Measurements from ENCODE around the gene DCAF7.

The DCAF7 gene

DNA sequence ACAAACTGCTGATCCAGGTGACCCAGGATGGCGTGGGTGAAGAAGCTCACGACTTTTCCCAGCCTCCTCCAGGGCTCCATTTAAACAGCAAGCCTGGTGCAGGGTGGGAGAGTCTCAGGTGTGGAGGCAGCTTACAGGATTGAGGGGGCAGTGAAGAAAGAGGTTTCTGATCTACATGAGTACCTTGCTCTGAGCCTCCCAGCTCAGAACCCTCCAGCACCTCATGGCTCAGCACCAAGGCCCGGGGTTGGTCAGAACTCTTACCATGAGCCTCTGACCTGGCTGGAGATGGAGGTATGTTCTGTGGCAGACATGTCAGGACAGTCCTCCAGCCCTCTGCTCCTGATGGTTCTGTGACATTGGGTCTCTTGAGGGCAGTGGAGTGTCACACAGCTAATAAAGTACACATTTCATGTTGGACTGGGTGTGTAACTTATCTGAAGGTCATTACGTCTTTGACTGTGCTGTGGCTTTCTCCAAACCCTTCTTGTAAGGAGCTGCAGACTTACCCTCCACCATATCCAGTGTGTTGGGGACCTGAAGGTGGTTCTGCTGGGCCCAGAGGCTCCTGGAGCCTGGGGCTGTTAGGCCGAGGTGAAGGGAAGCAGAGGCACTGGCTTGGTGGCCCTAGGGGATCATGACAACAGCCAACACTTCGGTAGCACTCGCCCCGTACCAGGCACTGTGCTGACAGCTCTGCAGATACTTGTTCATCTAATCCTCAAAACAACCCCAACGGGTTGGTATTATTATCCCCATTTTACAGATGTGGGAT lies 3.8 kb upstream of the DCAF7 start:
- DNase-seq, result no peak

DNA sequence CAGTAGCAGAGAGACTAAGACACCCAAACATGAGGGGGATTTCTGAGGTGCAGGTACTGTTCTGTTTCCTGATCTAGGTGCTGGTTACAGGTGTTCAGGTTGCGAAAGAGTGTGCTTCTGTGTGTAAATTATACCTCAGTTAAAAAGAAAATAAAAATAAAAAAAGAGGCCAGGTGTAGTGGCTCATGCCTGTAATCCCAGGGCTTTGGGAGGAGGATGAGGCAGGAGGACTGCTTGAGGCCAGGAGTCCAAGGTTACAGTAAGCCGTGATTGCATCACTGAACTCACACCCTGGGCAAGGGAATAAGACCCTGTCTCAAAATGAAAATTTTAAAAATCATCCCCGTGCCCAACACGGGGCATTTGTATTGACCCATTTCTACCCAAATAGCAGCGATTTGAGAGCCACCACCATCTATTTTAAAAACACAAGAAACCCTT lies 3.2 kb upstream of the DCAF7 start:
- no peak for DNase-seq

DNA sequence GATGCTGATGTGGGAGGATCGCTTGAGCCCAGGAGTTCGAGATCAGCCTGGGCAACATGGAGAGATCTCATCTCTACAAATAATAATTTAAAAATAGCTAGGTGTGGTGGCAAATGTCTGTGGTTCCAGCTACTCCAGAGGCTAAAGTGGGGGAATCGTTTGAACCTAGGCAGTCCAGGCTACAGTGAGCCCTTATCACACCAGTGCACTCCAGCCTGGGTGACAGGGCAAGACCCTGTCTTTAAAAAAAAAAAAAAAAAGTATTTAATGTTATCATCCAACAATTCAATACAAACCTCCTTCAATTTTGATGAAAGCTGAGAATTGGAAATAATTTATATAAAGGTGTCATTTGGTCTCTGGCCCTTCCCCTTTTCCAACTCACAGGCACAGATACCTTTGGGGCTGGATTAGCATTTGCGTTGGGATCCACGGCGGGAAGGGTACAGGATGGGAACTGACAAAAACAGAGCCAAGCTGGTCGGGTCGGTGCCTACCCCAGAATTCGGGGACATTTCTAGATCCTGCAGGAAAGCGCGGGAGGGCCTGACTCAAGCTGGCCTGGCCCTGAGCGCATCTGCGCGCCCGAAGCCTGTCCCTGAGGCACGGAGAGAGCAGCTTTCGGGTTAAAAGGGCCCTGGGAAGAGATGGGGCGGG lies 860 bp upstream of the DCAF7 start:
- no peak for DNase-seq

DNA sequence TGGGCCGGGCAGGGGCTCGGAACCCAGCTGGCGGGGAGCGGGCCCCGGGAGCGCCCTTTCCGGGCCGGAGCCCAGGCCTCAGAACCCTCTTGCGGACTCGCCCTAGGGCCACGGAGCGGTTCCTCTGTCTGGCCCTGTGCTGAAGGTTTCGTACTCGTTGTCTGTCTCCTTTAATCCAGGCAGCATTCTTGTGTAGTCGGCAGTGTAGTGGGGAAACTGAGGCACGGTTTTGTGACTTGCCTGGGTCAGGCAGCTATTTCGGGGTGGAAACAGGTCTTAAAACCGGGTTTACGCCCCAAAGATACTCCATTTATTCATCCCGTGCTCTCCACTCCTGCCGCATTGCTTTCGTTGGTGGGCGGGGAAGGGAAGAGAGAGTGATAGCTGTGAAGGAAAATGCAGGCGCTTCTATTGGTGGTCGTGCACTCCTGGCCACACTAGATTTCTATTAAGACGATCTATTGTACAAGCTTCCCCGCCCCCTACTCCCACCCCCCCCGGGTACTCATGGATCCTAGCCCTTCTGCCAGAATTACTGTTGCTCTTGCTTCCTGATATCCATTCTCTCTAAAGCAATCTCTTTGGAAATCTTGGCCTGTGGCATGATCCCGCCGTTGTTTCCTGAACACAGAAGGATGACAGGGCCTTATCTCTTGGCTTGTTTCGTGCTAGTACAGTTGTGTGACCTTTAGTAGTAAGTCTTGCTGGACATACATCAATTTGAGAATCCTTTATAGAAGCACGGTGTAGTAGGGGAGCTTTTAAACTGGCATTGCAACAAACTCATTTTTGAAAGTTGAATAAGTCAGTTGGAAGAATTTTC lies 751 bp downstream of the DCAF7 start:
- DNase-seq, result peak; percentile 71

DNA sequence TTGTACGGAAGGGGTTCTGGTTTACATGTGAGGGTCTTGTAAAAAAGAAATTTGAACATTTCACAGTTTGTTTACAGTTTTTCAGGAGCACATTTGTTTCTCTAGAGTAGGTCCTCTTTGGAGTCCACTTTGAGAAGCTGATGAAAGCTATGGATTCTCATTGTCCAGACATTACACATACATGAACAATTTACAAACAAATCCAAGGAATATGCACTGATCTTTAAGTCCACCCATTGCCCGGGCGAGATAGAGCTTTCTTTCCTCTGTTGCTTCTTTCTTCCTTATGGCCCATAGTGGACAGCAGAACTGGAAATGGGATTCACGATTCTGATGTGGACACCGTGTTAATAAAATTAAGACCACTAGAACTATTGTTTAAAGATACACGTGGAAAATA lies 1.9 kb downstream of the DCAF7 start:
- no peak for DNase-seq

DNA sequence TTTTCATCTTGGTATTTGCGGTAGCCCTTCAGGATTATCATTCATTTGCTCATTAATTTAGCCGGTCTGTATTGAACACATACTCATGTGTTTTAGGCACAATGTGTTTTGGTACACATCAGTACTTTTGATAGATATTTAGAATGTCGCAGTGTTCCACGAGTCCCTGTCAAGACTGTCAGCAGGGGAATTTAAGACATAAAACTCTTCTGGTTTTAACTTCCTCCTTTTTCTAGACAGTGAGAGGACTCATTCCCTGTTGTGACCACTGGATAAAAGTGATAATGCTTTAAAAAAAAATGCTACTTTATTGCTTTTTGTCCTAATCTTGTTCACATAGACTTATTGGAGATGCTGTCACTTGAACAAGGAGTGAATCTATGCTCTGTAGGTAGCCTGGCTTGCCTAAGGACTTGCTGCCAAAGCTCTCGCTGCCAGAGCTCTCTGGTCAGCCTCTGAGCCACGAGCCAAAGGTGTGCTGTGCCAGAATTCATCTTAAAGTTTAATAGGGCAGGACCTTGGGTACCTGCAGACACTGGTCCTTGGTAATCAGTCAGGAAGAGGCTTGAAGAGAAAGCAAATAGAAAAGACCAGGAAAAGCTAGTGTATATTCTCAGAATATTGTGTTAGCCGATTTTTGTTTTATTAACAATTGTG lies 5.4 kb downstream of the DCAF7 start:
- DNase-seq, result no peak

DNA sequence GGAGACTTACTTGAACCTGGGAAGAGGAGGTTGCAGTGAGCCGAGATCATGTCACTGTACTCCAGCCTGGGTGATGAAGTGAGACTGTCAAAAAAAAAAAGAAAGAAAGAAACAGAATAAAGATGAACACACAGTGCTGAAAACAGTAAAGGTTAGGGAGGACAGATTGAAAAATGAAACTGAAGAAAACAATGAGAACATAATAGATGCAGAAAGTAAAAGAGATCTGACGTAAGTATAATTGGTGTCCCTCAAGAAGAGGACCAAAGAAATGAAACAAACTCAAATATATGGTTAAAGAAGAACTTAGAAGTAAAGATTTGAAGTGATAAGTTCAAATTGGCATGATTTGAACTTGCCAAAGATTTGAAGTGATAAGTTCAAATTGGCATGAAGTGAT lies 7.1 kb downstream of the DCAF7 start:
- DNase-seq, result no peak

DNA sequence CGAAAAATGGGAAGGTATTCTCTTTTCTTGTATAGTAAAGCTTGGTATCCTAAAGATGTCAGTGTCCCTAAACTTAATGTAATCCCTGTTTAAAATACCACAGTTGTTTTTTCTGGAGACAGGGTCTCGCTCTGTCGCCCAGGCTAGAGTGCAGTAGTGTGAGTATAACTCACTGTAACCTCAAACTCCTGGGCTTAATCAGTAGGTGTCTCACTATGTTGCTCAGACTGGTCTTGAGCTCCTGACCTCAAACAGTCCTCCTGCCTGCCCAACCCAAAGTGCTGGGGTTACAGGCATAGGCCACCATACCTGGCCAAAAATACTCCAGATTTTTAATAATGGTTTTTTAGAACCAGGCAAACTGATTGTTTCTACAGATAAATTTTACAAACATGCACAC lies 8.2 kb downstream of the DCAF7 start:
- DNase-seq, result no peak

GRCh38 chr17:63561819-63562218 lies 11.5 kb downstream of the DCAF7 start:
- DNase-seq, result no peak

GRCh38 chr17:63563339-63563738 lies 13.1 kb downstream of the DCAF7 start:
- DNase-seq, result no peak

- DNase-seq, result no peak
Measured at GRCh38 chr17:63564562-63564961, 14.3 kb downstream of the DCAF7 start.

GRCh38 chr17:63567229-63567628 lies 17.0 kb downstream of the DCAF7 start:
- no peak for DNase-seq

- no peak for DNase-seq
Measured at GRCh38 chr17:63568563-63568962, 18.3 kb downstream of the DCAF7 start.

DNA sequence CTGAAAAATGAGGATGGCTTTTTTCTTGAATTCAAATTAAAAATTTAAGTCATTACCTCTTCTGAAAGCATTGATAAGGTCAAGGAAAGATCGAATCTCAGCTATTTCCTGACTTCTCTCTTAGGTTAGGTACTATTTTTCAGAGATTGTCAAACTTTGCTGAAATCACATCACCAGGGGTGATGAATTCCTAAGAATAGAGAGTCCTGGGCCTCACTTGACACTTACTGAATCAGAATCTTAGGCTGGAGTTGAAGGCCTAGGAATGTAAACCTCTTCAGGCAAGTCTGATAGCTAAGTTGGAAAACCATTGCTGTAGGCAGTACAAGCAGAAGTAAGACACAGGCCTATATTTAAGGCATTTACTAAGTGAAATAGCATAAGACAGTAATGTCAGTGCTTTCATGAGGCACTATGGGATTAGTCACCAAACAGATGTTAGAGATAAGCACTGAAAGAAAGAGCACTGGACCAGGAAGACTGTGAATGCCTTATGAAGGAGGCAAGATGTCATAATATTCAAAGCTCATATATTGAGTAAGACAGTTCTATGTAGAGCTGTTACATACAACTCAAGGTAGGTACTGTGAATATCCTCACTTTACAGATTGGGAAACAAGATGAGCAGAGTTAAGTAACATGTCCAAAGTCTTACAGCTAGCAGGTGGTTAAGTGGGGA lies 21.5 kb downstream of the DCAF7 start:
- DNase-seq, result no peak

GRCh38 chr17:63573634-63574033 lies 23.4 kb downstream of the DCAF7 start:
- no peak for DNase-seq

DNA sequence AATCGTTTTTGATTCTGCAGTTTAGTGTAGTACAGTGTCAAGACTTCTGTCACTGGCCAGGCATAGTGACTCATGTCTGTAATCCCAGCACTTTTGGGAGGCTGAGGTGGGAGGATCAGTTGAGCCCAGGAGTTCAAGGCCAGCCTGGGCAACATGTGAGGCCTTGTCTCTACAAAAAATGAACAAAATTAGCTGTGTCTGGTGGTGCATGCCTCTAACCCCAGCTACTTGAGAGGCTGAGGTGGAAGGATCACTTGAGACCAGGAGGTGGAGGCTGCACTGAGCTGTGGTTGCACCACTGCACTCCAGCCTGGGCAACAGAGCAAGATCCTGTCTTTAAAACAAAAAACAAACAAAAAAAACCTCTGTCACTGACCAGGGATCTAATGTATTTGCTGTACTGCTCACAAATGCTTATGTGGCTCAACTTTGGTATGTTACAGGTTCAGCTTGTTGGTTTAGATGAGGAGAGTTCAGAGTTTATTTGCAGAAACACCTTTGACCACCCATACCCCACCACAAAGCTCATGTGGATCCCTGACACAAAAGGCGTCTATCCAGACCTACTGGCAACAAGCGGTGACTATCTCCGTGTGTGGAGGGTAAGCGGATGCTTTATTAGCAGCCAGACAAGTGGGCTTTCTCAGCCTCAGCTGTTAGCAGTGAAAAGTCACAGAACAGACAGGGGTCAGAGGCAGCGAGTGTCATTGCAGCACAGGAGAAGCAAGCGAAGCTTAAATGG lies 27.9 kb downstream of the DCAF7 start:
- no peak for DNase-seq

- DNase-seq, result no peak
Measured at GRCh38 chr17:63578769-63579111, 28.5 kb downstream of the DCAF7 start.

DNA sequence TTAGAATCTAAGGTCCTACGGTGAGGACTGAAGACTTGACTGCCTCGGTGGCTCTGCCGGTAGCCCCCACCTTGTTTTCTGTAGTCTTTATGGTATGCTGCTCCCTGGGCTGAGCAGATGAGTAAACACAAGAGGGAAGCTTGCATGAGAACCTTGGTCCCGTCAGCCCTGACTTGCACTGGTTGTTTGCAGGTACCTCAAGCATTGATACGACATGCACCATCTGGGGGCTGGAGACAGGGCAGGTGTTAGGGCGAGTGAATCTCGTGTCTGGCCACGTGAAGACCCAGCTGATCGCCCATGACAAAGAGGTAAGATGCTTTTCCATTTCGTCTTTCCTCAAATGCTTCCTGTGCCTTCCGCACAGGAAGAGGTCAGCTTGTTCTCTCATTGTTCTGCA lies 29.4 kb downstream of the DCAF7 start:
- no peak for DNase-seq

- DNase-seq, result no peak
Measured at GRCh38 chr17:63587770-63588169, 37.5 kb downstream of the DCAF7 start.

DNA sequence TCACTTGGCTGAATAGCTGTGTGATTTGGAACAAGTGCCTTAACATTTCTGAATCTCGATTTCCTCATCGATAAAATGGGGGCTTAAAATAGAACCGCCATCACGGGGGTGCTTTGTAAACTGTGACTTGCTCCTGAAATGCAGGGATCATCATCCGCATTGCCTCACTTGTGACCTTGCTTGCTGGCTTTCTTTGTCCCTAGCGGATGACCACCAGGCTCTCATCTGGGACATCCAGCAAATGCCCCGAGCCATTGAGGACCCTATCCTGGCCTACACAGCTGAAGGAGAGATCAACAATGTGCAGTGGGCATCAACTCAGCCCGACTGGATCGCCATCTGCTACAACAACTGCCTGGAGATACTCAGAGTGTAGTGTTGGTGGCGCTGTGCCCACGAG lies 38.5 kb downstream of the DCAF7 start:
- DNase-seq, result no peak

- DNase-seq, result no peak
Measured at GRCh38 chr17:63589646-63590045, 39.4 kb downstream of the DCAF7 start.

DNA sequence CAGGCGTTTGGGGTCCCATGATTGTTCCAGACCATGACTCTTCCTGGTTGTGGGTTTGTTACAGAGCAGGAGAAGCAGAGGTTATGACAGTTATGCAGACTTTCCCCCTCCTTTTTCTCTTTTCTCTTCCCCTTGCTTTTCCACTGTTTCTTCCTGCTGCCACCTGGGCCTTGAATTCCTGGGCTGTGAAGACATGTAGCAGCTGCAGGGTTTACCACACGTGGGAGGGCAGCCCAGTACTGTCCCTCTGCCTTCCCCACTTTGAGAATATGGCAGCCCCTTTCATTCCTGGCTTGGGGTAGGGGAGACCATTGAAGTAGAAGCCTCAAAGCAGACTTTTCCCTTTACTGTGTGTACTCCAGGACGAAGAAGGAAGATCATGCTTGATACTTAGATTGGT lies 42.5 kb downstream of the DCAF7 start:
- no peak for DNase-seq
